Measurements from ENCODE around the gene OGFOD1.
A peak's percentile ranks its signal among the peaks of the same experiment; 100 is the strongest.

The OGFOD1 gene

DNA sequence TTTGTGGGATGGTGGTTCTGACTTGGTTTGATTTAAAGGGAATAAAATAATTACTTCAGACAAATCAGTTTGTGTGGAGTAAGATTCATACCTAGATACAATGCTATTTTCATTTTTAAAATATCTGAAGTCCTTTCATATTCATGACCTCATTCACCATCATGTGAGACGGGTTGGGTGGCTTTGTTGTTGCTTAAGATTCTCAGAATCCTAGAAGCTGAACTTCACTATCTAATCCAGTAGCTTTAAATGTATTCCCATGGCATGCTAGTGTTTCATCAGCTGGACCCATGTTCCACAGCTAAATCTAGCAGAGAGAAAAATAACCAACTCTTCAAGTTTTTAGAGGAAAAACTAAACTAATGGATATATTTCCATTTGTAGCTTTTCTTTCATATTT is 23.3 kb upstream of the OGFOD1 start:
- no peak for DNase-seq (ENCODE audit: low read depth)

DNA sequence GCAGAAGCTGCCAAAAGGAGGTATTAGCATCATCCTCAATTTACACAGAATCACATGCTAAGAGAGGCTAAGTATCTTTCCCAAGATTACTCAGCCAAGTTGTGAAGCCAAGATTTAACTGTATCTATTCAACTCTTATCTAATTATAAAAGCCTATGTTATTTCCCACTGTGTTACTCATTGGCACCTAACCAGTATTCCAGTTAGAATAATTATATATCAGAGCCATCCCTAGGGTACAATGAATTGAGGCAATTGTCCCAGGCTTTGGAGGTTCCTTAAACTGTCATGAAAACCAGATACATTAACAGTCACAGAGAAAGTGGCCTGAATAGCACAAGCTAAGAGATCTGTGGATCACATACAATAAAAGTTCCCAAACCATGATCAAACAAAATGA is 15.1 kb upstream of the OGFOD1 start:
- no peak for DNase-seq (ENCODE audit: low read depth)

DNA sequence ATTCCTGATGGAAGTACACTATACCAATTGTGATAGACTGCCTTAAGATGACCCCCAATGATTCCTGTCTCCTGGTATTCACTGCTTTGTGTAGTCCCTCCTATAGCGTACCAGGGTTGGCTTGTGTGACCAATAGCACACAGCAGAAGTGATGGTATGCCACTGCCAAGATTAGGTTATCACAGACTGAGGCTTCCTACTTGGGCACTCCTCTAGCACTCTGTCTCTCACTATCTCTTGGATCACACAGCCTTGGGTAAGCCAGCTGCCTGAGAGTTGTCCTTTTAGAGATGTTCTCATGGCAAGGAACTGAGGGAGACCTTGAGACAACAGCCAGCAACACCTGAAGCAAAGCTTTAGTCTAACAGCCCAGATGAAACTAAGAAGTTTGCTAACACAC is 13.3 kb upstream of the OGFOD1 start:
- DNase-seq (ENCODE audit: low read depth): no peak

DNA sequence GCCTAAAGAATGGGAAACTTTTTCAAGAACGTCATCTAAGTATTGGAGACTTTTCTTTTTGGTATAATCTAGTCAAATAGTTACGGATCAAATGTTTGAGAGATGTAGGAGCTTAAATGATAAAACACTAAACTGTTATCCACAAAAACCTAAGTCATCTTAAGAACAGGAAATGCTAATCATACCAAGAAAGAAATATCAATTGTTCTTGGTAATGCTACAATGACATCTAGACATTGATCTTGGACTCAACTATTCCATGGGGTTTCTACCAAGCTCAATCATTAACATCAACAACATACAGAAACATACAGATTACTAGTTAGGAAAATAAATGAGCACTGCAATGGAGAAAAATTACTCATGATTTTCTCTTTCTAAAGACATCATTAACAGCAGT is 4.1 kb upstream of the OGFOD1 start:
- DNase-seq (ENCODE audit: low read depth): no peak

DNA sequence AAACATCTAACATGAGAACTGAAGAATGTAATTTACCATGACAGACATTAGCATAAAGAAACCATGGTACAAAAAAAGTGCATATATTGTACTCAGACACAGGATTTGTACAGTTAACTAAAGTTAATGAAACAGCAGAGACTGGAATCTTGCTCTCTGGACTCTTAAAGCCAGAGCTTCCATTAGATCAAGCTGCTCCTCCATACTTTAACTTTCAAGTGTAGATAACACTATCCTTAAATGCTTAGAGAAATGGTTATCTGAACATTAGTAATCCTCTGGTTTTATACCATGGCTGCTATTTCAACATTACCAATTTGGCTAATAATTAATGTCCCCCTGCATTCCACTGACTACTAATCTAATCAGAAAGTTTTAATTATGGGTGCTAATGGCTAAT is 3.3 kb upstream of the OGFOD1 start:
- no peak for DNase-seq (ENCODE audit: low read depth)

DNA sequence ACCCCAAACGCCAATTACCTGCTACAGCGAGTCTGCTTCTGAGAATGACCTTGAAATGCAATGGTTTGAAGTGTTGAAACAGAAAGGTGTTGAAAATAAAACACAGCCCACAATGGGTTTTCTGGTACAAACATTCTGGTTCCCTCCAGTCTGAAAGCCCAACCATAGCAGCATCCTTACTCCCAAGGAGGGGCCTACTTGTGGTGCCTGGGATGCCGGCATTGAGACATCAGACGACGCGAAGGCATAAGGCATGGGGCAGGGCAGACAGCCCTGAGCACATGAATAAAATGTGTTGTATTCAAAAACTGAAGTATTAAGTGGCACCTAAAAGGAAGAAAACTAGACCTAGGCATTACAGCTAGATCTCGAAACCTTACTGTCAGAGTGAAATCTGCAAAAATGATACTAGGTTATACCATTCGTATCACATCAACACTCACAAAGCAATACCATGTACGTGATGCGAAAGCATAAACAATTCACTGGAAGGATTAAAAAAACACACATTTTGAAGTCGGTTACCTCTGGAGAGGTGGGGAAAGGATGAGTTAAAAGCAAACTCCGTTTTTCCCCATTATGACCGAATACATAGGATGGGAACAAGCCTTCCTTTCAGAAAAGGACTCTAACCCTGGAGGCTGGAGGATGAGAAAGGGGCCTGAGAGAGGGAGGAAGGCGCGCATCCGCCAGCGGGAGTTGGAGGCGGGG is 924 bp upstream of the OGFOD1 start:
- DNase-seq (ENCODE audit: low read depth): no peak

DNA sequence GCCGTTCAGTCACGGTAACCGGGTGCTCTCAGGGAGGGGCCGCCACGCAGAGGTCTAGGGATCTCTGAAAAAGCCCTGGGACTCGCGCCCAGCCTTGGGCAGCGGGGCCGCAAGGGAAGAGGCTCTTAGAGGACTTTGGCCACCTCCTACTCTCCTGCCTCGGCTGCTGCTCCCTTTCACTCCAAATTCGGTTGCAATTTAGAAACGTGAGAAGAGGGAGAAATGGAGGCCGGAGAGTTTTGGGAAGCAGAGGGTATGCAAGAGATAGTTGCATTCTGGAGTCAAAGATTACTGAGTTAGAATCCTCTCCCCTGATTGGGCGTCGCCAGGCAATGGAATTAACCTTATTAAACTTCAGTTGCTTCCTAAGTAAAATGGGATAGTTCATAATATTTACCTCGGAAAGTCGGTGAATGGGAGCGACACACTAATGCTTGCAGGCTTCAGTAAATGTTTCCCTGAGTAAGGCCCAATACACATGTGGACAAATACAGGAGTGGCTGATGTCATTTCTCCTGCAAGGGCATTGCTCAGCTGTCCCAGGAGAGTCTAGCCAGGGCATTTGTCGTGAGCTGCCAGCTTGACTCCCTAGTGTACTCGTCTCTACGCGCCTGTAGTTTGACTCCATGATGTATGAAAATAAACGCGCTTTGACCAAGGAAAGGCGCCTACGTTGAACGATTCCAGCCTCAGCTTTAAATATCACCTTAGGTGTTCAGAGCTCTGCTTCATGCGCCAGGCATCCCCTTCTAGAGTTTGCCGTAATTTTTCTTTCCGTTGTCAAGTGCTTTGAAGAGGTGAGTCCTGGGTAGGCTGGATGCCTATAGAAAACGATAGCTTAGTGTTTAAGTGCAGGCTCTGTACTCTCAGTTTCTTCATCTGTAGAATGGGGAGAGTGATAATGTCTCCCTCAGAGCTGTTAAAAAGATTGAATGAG is 667 bp downstream of the OGFOD1 start:
- peak; percentile 15 for DNase-seq (ENCODE audit: low read depth)

DNA sequence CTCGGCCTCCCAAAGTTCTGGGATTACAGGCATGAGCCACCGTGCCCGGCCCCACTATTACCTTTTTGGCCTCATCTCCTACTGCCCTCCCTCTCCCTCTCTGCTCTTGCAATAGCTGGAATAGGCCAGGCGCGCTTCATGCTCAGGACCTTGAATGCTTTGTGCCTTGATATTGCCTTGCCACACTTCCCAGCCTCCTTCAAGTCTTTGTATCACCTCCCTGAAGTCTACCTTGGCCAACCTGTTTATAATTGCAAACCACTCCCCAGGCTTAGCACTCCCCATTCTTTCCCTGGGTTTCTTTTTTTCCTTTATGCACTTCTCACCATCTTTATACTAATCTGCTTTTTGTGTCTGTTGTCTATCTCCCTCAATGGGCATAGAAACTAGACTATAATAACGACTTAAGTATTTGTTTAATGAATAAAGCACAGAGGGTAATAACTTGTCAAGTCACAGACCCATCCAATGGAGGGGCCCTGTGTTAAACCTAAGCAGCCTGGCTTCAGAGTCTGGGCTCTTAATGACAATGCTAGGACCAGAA is 6.6 kb downstream of the OGFOD1 start:
- DNase-seq (ENCODE audit: low read depth): no peak

DNA sequence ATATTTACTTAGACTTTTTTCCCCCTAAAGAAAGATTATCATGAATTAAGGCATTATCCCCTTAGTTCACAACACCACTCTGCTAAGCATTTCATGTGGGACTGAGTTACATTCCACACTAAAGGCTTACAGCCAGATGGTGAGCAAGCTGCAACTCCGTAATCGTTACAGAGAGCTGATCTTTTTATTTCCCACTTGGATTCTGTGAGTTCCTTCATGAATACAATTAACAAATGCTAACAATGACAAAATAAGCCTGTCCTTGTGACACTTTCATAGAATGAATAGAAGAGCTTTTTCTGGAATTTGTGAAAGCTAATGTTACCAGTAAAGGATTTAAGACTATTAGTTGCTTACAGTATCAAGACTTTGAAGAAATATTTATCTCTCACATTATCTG is 8.7 kb downstream of the OGFOD1 start:
- DNase-seq (ENCODE audit: low read depth): no peak

DNA sequence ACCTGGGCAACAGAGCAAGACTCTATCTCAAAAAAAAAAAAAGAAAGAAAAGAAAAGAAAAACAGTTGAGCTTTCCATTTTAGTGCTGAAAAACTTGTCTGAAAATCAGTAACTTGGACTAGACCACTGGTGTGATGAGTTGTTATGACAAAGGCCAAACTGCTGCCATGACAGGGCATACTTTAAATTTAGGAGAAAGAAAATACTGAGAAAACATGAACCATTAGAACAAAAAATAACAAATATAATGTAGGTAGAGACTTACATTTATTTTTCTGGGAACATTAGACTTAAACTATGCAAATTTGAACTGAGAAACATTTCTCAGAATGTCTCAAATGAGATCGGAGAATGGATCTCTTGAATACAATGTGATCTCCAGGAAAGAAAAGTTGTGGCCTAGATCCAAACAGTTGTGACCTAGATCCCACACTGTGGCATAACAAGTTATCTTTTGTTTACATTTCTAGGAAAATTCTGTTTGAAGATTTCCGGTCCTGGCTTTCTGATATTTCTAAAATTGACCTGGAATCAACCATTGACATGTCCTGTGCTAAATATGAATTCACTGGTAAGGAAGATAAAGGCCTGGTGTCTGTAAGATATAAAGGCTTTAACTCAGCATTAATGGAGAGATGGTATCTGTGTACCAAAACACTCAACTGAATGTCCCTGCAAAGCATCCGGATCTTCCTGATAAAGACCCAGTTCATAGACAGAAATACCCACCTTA is 10.9 kb downstream of the OGFOD1 start:
- DNase-seq (ENCODE audit: low read depth): peak; percentile 53

DNA sequence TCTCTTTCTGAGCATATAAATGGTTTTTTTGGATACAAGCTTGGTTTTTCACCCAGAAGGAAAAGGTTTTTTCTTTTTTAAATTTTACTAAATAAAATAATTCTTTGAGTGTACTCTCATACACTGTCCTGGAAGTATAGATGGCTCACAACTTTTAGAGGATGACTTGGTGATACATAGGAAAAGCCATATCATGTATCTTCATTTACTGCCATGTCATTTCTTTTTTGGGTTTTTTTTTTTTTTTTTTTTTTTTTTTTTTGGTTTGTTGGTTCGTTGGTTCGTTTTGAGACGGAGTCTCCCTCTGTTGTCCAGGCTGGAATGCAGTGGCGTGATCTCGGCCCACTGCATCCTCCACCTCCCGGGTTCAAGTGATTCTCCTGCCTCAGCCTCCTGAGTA is 11.8 kb downstream of the OGFOD1 start:
- no peak for DNase-seq (ENCODE audit: low read depth)

DNA sequence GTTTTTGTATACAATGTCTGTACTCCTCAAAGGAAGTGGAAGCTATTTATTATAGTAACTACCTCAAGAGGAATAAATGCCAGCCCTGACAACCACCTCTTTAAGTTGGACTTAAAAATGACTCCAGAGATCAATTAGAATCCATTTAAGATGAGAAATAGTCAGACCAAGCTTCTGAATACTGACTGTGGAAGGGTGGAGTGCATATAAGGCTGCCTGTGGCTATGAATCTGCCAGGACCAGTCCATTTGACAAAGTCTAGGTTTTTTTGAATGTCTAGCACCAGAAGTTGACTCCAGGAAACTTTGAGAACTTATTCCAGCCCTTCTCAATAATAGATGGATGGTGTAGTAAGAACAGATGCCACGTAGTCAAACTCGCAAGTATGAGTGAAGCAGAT is 15.0 kb downstream of the OGFOD1 start:
- no peak for DNase-seq (ENCODE audit: low read depth)

DNA sequence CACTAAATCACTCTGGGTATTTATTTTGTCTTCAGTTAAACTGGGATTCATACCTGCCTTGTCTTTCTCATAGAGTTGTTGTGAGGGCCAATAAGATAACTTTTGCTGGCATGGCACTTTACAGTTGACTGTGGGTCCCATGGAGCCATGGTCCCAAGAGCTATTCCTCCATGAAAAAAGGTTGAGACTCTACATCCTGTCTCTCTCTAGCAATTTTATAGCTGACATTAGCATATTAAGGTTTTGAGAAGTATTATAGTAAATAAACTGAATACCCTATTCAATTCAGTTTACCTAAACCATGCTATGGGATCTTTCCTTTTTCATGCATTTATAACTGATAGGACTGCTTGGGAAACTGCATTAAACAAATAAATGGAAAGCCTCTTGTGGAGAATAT is 17.4 kb downstream of the OGFOD1 start:
- DNase-seq (ENCODE audit: low read depth): no peak

DNA sequence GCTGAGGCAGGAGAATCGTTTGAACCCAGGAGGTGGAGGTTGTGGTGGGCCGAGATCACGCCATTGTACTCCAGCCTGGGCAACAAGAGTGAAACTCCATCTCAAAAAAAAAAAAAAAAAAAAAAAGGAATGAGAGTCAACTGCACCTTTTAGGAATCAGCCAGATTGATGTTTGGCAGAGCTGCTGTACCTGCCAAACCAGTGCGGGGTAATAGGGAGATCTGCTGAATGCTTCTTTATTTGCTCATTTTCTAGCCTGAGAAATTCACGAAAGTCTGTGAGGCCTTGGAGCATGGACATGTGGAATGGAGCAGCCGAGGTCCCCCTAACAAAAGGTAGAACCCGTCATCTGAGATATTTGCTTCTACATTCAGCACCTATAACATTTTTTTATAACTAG is 18.4 kb downstream of the OGFOD1 start:
- DNase-seq (ENCODE audit: low read depth): no peak

DNA sequence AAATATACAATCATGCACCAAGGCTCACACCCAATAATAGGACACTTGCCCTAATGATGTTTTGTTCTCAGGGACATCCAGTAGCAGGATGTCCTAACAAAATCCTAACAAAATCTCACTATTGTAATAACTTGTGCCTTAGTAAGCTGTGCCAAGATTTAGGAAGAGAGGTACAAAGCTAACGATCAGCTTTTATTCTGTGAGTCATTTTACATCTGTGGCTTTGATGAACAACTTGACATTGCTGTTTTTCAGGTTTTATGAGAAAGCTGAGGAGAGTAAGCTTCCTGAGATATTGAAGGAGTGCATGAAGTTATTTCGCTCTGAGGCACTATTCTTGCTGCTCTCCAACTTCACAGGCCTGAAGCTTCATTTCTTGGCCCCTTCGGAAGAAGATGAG is 18.9 kb downstream of the OGFOD1 start:
- DNase-seq (ENCODE audit: low read depth): no peak

DNA sequence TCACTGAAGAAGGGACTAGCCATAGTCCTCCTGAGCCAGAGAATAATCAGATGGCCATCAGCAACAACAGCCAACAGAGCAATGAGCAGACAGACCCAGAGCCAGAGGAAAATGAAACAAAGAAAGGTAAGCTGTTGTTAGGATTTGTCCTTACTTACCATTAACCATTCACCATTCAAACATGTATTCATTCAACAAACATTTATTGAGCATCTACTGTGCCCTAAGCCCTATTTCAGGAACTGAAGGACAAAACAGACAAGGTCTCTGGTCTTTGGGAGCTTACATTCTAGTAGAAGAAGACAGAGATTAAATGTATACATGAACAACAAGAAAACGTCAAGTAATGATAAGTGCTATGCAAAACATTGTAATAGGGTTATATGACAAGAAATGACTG is 19.3 kb downstream of the OGFOD1 start:
- no peak for DNase-seq (ENCODE audit: low read depth)

DNA sequence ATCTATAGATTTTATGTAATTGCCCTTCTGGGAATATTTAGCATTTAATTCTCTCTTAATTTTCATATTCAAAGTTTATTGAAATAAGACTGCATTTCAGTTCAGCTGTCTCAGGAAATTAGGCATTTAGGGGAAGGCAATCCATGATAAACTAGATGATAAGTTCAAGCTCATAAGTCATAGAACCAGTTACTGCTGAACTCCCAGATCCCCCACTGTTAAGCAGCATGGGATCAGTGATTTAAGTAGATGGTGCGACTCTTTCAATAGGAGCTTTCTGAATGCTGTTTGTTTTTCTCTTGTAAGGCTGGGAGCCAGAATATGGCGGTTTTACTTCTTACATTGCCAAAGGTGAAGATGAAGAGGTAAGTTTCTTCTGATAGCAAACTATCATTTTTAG is 23.8 kb downstream of the OGFOD1 start:
- no peak for DNase-seq (ENCODE audit: low read depth)

DNA sequence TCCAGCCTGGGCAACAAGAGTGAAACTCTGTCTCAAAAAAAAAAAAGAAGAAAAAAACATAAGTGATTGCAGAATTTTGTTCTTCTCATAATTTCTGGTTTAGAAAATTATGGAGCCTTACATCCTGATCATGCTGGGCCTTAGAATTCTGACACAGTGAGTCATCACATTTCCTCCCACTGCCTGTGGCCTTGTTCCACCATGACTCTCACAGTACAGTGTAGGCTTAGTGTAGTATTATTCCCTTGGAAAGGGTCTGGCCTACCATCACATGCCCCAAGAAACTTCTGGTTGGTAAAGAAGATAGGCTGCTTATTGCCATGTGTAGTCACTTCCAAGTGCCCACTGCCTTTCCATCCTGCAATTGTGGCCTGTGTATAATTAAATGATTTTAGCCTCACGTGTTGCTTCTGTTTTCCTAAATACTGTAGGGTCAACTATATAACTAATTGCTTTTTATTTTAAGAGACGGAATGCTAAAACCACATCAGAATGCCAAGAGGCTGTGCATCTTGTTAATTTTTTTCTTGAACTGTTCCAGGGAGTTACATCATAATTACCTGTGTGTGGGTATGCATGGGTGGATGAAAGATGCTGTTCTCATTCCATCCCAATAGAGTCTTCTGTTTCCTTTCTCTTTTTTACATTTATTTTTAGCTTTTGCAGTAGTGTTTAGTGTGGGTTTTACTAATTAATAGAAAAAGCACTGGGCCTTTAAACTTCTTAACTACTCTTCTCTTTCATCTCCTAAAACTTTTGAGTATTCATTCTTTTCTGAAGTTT is 25.9 kb downstream of the OGFOD1 start:
- no peak for DNase-seq (ENCODE audit: low read depth)

DNA sequence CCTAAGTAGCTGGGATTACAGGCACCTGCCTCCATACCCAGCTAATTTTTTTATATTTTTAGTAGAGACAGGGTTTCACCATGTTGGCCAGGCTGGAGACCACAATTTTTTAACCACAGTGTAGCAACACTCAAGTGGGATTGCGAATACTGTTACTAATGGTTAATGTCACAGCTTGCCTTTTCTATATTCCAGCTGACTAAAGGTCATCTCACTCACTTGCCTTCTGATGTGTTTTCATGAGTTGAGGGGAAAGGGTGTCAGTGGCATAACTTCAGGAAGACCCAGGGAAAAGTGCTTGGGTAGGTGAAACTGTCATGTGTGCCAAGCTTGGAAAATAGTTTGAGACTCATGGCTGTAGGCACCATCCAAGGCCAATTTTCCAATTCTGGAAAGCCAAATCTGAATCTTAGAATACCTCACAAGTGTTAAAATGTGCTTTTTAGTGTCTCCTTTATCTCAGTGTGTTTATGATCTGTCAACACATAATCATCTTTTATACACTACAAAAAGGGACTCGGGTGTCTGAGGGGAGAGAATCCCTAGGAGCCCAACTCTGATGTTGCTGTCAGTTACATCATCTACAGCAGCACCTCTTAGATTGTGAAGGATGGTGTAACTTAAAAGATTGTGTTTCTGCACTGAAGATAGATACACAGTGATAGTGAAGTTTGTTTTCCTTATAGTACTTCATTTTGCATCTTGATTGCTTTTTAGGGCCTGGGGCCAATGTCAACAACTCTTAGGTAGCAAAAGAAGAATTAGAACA is 27.1 kb downstream of the OGFOD1 start:
- no peak for DNase-seq (ENCODE audit: low read depth)

DNA sequence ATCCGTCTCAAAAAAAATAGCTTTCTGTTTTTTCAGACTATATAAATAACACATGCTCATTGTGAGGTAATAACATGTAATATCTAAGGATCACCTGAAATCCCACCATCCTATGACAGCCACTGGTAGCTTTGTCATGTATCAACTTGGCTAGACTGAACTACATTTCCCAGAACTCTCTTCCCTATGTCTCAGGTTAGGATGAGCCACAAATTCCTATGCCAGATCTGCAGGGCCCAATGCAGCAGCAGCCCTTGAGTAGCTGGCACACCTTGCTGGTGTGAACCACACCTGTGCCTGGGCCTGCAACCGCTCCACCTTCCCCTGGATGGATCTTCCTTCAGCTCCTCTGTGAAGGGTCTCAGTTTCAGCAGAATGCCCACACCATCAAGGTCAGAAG is 28.1 kb downstream of the OGFOD1 start:
- DNase-seq (ENCODE audit: low read depth): no peak

Measured in CMK (cell line).